NCI-H1436 (cell line): Measurements from ENCODE around the gene RAPGEF2.
"Not testable (repeated sequence)": the region's sequence is repeated elsewhere in the genome, so short reads cannot be mapped to it uniquely, and the experiment has no call there.

Experiments
- DNase-seq: peaks from one replicate; lab custom pipeline; 2025; lab: John Stamatoyannopoulos, UW

RAPGEF2 gene

GRCh38 chr4:159369256-159369655, 266.4 kb downstream of the RAPGEF2 start:
- no peak for DNase-seq

- no peak for DNase-seq
Measured at GRCh38 chr4:159370286-159370685, 267.4 kb downstream of the RAPGEF2 start.

- DNase-seq, result no peak
Measured at GRCh38 chr4:159374749-159375530, 272.1 kb downstream of the RAPGEF2 start.

- DNase-seq, result no peak
Measured at GRCh38 chr4:159376289-159376688, 273.4 kb downstream of the RAPGEF2 start.

GRCh38 chr4:159378056-159378616, 275.3 kb downstream of the RAPGEF2 start:
- DNase-seq, result no peak

- not testable (repeated sequence) for DNase-seq
Measured at GRCh38 chr4:159379064-159379463, 276.2 kb downstream of the RAPGEF2 start.

- no peak for DNase-seq
Measured at GRCh38 chr4:159379836-159380235, 277.0 kb downstream of the RAPGEF2 start.

GRCh38 chr4:159382856-159383561, 280.1 kb downstream of the RAPGEF2 start:
- no peak for DNase-seq

- DNase-seq, result no peak
Measured at GRCh38 chr4:159383562-159383931, 280.7 kb downstream of the RAPGEF2 start.

GRCh38 chr4:159384017-159384416, 281.1 kb downstream of the RAPGEF2 start:
- no peak for DNase-seq

GRCh38 chr4:159384632-159385031, 281.8 kb downstream of the RAPGEF2 start:
- no peak for DNase-seq

GRCh38 chr4:159386620-159387019, 283.7 kb downstream of the RAPGEF2 start:
- no peak for DNase-seq

GRCh38 chr4:159389756-159390155, 286.9 kb downstream of the RAPGEF2 start:
- no peak for DNase-seq

- DNase-seq, result no peak
Measured at GRCh38 chr4:159390648-159391047, 287.8 kb downstream of the RAPGEF2 start.

- DNase-seq, result no peak
Measured at GRCh38 chr4:159395693-159396092, 292.8 kb downstream of the RAPGEF2 start.

- DNase-seq, result no peak
Measured at GRCh38 chr4:159396151-159396550, 293.3 kb downstream of the RAPGEF2 start.

- DNase-seq, result no peak
Measured at GRCh38 chr4:159398236-159398638, 295.4 kb downstream of the RAPGEF2 start.

- no peak for DNase-seq
Measured at GRCh38 chr4:159400558-159401225, 297.8 kb downstream of the RAPGEF2 start.

- no peak for DNase-seq
Measured at GRCh38 chr4:159401226-159401712, 298.4 kb downstream of the RAPGEF2 start.

GRCh38 chr4:159401791-159402380, 299.0 kb downstream of the RAPGEF2 start:
- DNase-seq, result no peak
